Mammary epithelial cell (primary cell): ENCODE results near the gene TEDDM1.

Experiments used
- EZH2 ChIP-seq: IDR thresholded peaks from 2 replicates; pipeline ENCODE4 v1.6.1; 2012; ENCODE audit warnings: low read length, inconsistent platforms, borderline replicate concordance
- TF ChIP-seq, protein P1 (sequence below), 2 donors: IDR thresholded peaks in 1 of 2; conservative IDR thresholded peaks in 1 of 2; 2 replicates each; pipeline ENCODE4 v1.5.1; 2011 to 2012; ENCODE audit warnings: inconsistent platforms in 2 of 2, low read length in 2 of 2, mild to moderate bottlenecking in 2 of 2, control low read depth in 1 of 2, low read depth in 1 of 2; ENCODE audit not compliant: insufficient read depth in 1 of 2; ENCODE audit errors: extremely low read depth in 1 of 2

DNA sequence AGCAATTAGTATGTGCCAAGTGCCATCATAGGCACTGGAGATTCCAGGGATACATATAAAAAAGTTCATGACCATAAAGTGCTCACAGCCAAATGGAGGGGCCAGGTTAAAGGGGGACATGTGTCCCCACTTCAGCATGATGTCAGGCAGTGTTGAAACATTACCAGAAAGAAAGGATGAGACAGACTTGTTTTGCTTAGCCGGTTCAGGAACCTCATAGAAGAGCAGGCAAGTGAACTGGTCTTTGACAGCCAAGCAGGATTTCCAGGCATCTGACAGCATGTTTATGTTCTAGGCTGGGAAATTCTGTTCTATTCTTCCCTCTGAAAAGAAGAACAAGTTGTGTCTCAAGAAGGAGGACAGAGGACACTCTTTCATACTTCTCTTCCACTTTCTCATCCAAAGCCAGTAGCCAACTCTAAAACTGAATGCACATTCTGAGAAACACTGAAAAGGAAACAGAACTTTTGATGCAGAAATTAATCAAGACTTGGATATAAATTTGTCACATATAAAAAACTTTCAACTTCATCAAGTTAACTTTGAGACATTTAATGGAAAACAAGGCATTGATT lies 48.6 kb downstream of the TEDDM1 start:
- TF ChIP-seq, protein P1, sequence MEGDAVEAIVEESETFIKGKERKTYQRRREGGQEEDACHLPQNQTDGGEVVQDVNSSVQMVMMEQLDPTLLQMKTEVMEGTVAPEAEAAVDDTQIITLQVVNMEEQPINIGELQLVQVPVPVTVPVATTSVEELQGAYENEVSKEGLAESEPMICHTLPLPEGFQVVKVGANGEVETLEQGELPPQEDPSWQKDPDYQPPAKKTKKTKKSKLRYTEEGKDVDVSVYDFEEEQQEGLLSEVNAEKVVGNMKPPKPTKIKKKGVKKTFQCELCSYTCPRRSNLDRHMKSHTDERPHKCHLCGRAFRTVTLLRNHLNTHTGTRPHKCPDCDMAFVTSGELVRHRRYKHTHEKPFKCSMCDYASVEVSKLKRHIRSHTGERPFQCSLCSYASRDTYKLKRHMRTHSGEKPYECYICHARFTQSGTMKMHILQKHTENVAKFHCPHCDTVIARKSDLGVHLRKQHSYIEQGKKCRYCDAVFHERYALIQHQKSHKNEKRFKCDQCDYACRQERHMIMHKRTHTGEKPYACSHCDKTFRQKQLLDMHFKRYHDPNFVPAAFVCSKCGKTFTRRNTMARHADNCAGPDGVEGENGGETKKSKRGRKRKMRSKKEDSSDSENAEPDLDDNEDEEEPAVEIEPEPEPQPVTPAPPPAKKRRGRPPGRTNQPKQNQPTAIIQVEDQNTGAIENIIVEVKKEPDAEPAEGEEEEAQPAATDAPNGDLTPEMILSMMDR (conservative IDR thresholded peaks at IDR 0.05 in 1 of 2, IDR thresholded peaks at IDR 0.05 in 1 of 2; ENCODE audit: extremely low read depth in 1 of 2, insufficient read depth in 1 of 2, low read depth in 1 of 2, low read length in 2 of 2) = no peak
- TF ChIP-seq EZH2 = no peak
